MG63 (cell line): Measurements from ENCODE around the gene ABCG1. TPM values are rescaled to one million over a fixed set of nuclear protein-coding genes. Genes with fewer than 3 reads are reported as not detected.

ENCODE experiments used
- DNase-seq: peaks from one replicate; pipeline ENCODE4 v3.0.0-alpha.2; 2020
- H3K27me3 ChIP-seq: fragments of 250-450 bp; sonication (Bioruptor Pico); 2 replicates; pipeline ENCODE4 v1.5.1; 2020; ENCODE audit warnings: mild to moderate bottlenecking, moderate library complexity
- H3K36me3 ChIP-seq: fragments of 250-450 bp; sonication (Bioruptor Pico); 2 replicates; pipeline ENCODE4 v1.5.1; 2020; ENCODE audit warnings: mild to moderate bottlenecking, moderate library complexity
- H3K4me3 ChIP-seq: fragments of 250-450 bp; sonication (Bioruptor Pico); 2 replicates; pipeline ENCODE4 v1.5.1; 2020; ENCODE audit warnings: mild to moderate bottlenecking, moderate library complexity
- H3K9me3 ChIP-seq: fragments of 250-450 bp; sonication (Bioruptor Pico); 2 replicates; pipeline ENCODE4 v1.5.1; 2020; ENCODE audit warnings: mild to moderate bottlenecking, moderate library complexity
- total RNA-seq: library from RNA; depleted of rRNA; stranded (reverse); fragments of >200 nt; shearing (Covaris generic); gene quantifications from 2 replicates; pipeline ENCODE4 v1.2.3, GENCODE V29; 2014; ENCODE audit warnings: low replicate concordance

ABCG1 gene
- total RNA-seq, 1 experiment from 2014 or later = 0.82 TPM

DNA sequence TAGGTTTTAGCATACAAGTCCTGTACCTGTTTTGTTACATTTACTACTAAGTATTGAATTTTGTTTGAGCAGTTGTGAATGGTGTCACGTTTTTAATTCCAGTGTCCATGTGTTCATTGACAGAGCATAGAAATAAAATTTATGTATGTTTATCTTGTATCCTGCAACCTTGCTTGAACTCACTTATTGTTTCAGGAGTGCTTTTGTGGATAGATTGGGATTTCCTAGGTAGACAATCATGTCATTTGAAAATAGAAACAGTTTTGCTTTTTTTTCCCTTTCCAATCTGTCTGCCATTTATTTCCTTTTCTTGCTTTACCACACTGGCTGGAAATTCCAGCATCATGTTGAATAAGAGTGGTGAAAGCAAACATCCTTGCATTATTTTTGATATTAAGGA is 15.0 kb upstream of the ABCG1 start:
- Histone ChIP-seq H3K4me3 (no peak overlapping the region), H3K9me3 (peaks cover 4% of the 10 kb centered on the region; the same call in 1 of the 2 replicates), H3K27me3 (no peaks in the 10 kb centered on the region), H3K36me3 (no peaks in the 10 kb centered on the region)
- DNase-seq = no peak

- H3K9me3 ChIP-seq = peaks cover 4% of the 10 kb centered on the region; the same call in 1 of the 2 replicates
- H3K4me3 ChIP-seq = no peak overlapping the region
- DNase-seq = no peak
- H3K36me3 ChIP-seq = no peaks in the 10 kb centered on the region
- H3K27me3 ChIP-seq = no peaks in the 10 kb centered on the region
Observed at GRCh38 chr21:42207426-42207825, 11.5 kb upstream of the ABCG1 start.

GRCh38 chr21:42208036-42208435 is 10.9 kb upstream of the ABCG1 start:
- no peak for DNase-seq
- no peak overlapping the region for H3K4me3 ChIP-seq
- no peaks in the 10 kb centered on the region for H3K36me3 ChIP-seq
- H3K9me3 ChIP-seq = peaks cover 4% of the 10 kb centered on the region; the same call in 1 of the 2 replicates
- no peaks in the 10 kb centered on the region for H3K27me3 ChIP-seq

DNA sequence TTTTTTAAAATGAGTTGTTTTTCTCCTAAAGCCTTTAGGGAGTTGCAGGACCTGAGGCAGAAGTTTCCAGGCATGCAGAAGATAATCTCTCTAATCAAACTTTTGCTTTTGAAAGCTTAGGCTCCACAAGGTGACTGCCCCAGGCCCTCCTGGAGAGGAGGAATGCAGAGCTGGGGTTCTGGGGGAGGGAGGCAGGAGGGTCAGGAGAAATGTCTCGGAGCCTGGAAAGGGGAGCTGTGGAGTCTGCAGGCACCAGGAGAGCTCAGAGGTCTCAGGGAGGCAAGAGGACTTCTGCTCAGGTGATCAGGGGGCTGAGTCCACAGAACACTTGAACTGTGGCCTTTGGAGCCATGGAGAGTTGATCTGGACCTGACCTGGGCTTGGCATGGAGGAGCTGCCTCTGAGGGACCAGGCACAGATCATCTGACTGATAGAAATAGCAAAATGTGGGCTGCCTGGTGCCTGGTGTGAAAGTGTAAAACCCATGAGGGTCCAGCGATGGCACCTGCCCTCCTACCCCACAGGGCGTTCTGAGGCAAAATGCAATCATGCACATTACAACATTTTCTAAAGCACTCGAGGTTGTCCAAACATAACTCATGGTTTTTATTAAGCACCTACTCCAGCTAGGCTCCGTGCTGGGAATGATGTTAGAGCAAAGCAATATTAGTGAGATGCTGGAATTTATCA is 10.0 kb upstream of the ABCG1 start:
- no peaks in the 10 kb centered on the region for H3K36me3 ChIP-seq
- H3K9me3 ChIP-seq = peaks cover 4% of the 10 kb centered on the region; the same call in 1 of the 2 replicates
- DNase-seq = no peak
- no peak overlapping the region for H3K4me3 ChIP-seq
- no peaks in the 10 kb centered on the region for H3K27me3 ChIP-seq

- no peaks in the 10 kb centered on the region for H3K27me3 ChIP-seq
- H3K4me3 ChIP-seq = no peak overlapping the region
- no peak for DNase-seq
- H3K9me3 ChIP-seq = no peaks in the 10 kb centered on the region
- no peaks in the 10 kb centered on the region for H3K36me3 ChIP-seq
Observed at GRCh38 chr21:42209801-42210479, 9.0 kb upstream of the ABCG1 start.

GRCh38 chr21:42212266-42212665 is 6.7 kb upstream of the ABCG1 start:
- no peaks in the 10 kb centered on the region for H3K27me3 ChIP-seq
- H3K9me3 ChIP-seq = no peaks in the 10 kb centered on the region
- no peak overlapping the region for H3K4me3 ChIP-seq
- no peaks in the 10 kb centered on the region for H3K36me3 ChIP-seq
- no peak for DNase-seq

- H3K27me3 ChIP-seq = no peaks in the 10 kb centered on the region
- no peak overlapping the region for H3K4me3 ChIP-seq
- H3K36me3 ChIP-seq = no peaks in the 10 kb centered on the region
- no peak for DNase-seq
- H3K9me3 ChIP-seq = no peaks in the 10 kb centered on the region
Observed at GRCh38 chr21:42213082-42213774, 5.7 kb upstream of the ABCG1 start.

GRCh38 chr21:42214081-42214750 is 4.7 kb upstream of the ABCG1 start:
- no peak for DNase-seq
- Histone ChIP-seq H3K4me3 (no peak overlapping the region), H3K27me3 (peaks cover 3% of the 10 kb centered on the region; the same call in 1 of the 2 replicates), H3K36me3 (no peaks in the 10 kb centered on the region), H3K9me3 (no peaks in the 10 kb centered on the region)

- DNase-seq = no peak
- no peak overlapping the region for H3K4me3 ChIP-seq
- H3K36me3 ChIP-seq = no peaks in the 10 kb centered on the region
- no peaks in the 10 kb centered on the region for H3K9me3 ChIP-seq
- H3K27me3 ChIP-seq = peaks cover 10% of the 10 kb centered on the region
Observed at GRCh38 chr21:42214921-42215320, 4.0 kb upstream of the ABCG1 start.

DNA sequence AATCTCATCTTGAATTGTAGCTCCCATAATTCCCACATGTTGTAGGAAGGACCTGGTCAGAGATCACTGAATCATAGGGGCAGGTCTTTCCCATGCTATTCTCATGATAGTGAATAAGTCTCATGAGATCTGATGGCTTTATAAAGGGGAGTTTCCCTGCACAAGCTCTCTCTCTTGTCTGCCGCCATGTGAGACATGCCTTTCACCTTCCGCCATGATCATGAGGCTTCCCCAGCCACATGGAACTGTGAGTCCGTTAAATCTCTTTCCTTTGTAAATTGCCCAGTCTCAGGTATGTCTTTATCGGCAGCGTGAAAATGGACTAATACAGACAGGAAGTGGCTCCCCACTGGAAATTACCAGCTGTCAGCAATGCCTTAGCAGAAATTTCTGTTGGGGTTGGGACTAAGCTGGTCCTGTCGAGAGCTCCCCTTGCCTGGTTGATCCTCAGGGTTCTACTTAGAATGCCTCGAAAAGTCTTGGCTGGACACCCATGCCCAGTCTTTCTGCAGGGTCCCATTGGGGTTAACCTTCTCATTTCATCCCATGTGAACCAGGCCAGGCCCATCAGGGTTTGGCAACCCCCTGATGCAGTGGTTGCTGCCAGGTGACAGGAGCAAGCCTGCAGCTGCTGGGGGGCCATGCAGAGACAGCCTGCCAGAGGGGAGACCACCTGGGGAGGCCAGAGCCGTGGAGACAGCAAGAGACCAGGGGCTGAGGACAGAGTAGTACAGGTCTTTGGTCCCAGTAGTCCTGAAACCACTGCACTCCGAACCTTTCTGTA is 2.8 kb upstream of the ABCG1 start:
- peaks cover 15% of the 10 kb centered on the region for H3K27me3 ChIP-seq

DNA sequence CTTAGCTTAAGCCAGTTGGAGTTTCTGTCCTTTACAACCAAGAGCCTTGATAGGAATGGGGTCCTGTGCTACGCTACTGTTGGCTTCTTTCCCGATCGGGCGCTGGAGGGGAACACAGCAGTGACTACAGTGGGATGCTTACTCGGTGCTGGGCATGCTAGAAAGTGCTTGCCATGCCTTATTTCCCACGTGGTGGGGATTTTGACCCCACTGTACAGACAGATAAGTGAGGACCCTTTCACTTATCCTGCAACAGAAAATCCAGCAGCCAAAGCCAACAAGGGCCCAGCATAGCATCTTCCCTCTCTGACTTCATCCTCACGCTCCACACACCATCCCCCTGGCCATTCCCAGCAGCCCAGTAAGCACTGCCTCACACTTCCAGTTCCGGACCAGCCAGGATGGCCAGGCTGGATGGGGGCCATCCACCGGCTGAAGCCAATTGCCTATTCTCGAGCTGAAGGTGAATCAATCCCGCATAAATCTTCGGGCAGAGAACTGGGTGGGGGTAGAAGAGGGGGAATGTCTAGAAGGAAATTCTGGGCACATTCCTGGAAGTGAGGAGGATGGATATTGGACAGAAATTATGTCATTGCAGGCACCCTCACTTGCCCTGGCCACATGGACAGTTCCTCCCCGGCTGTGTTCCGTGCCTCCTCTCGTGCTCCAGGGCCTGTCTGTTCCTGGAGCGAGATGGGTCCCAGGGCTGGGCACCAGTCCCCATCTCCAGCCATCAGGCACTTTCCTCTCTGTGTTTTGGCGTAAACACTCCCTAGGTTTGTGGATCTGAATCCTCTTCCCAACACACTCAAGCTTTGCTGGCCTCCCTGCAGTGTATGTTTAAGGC is 2.0 kb upstream of the ABCG1 start:
- DNase-seq = no peak
- Histone ChIP-seq H3K9me3 (no peaks in the 10 kb centered on the region), H3K4me3 (no peak overlapping the region), H3K36me3 (no peaks in the 10 kb centered on the region), H3K27me3 (peaks cover 15% of the 10 kb centered on the region)

More for the DNA sequence above, 2.8 kb upstream of the ABCG1 start:
- no peaks in the 10 kb centered on the region for H3K9me3 ChIP-seq
- H3K36me3 ChIP-seq = no peaks in the 10 kb centered on the region
- H3K4me3 ChIP-seq = no peak overlapping the region
- no peak for DNase-seq

DNA sequence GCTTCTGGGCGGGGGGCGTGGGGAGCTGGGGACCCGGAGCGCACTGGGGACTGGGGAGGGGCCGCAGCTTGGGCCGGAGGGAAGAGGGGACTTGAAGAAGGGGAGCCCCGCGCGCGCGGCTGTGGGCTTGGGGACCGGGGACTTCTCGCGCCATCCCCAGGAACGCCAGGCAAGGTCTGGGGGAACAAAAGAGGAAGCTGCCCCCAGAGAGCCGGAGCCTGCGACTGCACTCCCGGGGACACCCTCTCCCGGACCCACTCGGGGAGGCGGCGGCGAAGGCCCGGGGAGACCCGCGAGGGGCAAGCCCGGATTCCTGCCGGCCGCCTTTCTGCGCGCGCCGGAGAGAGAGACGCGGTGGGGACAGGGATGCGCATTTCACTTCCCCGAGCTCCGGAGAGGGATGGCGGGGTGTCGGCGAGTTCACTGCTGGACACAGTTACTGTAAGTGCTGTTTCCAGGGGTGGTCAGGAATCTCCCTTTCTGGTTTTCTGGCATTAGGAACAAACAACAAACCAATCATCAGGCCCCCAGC is 732 bp downstream of the ABCG1 start:
- H3K36me3 ChIP-seq = no peaks in the 10 kb centered on the region
- DNase-seq = no peak
- H3K9me3 ChIP-seq = no peaks in the 10 kb centered on the region
- H3K4me3 ChIP-seq = peak overlapping the region; percentile 45
- peaks cover 15% of the 10 kb centered on the region for H3K27me3 ChIP-seq

- no peaks in the 10 kb centered on the region for H3K36me3 ChIP-seq
- DNase-seq = no peak
- peak overlapping the region; percentile 45 for H3K4me3 ChIP-seq
- H3K27me3 ChIP-seq = peaks cover 15% of the 10 kb centered on the region
- no peaks in the 10 kb centered on the region for H3K9me3 ChIP-seq
Observed at GRCh38 chr21:42220138-42220701, 1.3 kb downstream of the ABCG1 start.

DNA sequence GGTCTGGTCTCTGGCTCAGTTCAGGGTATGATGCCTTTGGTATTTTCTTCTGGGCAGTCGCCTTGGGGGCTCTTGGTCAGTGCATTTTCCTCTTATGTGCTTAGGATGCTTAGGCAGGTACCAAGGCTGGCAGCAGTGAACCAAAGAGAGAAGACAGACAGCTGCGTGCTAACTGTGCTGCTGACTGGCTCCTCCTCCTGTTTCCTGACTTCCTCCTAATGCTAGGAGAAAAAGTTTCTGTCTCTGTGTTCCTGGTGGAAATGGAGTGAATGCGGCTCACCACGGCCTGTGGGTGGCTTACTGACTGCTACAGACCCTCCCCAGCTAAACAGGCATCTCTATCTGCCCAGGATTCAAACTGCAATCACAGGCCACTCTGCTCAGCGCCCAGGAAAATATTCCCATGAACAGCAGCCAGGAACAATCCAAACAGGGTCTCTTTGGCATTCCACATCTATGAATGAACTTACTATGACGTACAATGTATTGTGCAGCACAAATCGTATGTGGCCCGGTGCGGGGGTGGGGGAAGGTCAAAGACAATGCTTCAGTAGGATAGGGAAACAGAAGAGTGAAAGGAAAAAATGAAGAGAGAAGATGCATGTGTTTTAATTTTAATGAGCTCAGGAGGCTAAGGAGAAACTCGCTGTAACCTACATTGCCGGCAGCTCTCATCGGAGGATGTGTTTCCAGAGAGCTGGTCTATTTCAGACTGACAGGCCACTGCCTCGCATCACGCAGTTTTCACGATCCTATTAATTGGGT is 2.8 kb downstream of the ABCG1 start:
- H3K9me3 ChIP-seq = no peaks in the 10 kb centered on the region
- peak; percentile 53 for DNase-seq
- no peak overlapping the region for H3K4me3 ChIP-seq
- H3K36me3 ChIP-seq = no peaks in the 10 kb centered on the region
- peaks cover 15% of the 10 kb centered on the region for H3K27me3 ChIP-seq
